Breast epithelium (tissue), 4 donors: ENCODE measurements around the gene TENM4. TPM values are rescaled to one million over a fixed set of nuclear protein-coding genes. Genes with fewer than 3 reads are reported as not detected.
A peak's percentile ranks its signal among the peaks of the same experiment; 100 is the strongest.

Experiments used
- DNase-seq, 2 donors: peaks; one replicate each; pipeline ENCODE4 v3.0.0-alpha.2; 2019; ENCODE audit warnings: low spot score in 2 of 2
- H3K27ac ChIP-seq, 2 donors: fragments of 200-600 bp; sonication (generic) in 1 of 2; one replicate each; pipeline ENCODE4 v1.5.1; 2016 to 2019; ENCODE audit warnings: mild to moderate bottlenecking in 1 of 2
- H3K27me3 ChIP-seq, 2 donors: fragments of 200-600 bp; sonication (generic) in 1 of 2; one replicate each; pipeline versions ENCODE4 v1.5.1 to v1.6.0; 2017 to 2019; ENCODE audit warnings: control low read depth in 1 of 2, mild to moderate bottlenecking in 1 of 2
- H3K36me3 ChIP-seq: fragments of 200-600 bp; one replicate; pipeline ENCODE4 v1.5.1; 2019
- H3K4me1 ChIP-seq, 2 donors: fragments of 200-600 bp; sonication (generic); one replicate each; pipeline ENCODE4 v1.5.1; 2016 to 2019; ENCODE audit warnings: control low read depth in 1 of 2
- H3K4me3 ChIP-seq, 3 donors: fragments of 200-600 bp; sonication (generic); 1 replicate in 2 of 3; 2 replicates in 1 of 3; pipeline ENCODE4 v1.5.1; 2016 to 2019; ENCODE audit warnings: mild to moderate bottlenecking in 3 of 3, moderate library complexity in 2 of 3
- H3K9me3 ChIP-seq, 2 donors: fragments of 200-600 bp; sonication (generic) in 1 of 2; one replicate each; pipeline ENCODE4 v1.5.1; 2016 to 2019; ENCODE audit warnings: control low read depth in 1 of 2
- POLR2A ChIP-seq: fragments of 450-650 bp; IDR thresholded peaks from one replicate; pipeline ENCODE4 v1.6.1; 2016; ENCODE audit warnings: antibody characterized with exemption, mild to moderate bottlenecking, moderate library complexity
- POLR2AphosphoS5 ChIP-seq, 3 donors: sonication (generic); formaldehyde crosslinking; IDR thresholded peaks; one replicate each; pipeline ENCODE4 v1.6.1; 2017; ENCODE audit warnings: antibody characterized with exemption in 3 of 3
- intact Hi-C: fragments of 100-400 bp; cut with DNase I; formaldehyde crosslinking; loops from one replicate; pipeline ENCODE4 v1.15.1; 2023; ENCODE audit warnings: low total_unique reads
- total RNA-seq, 3 donors: library from RNA; depleted of rRNA; stranded (reverse); fragments of >200 nt; gene quantifications; one replicate each; pipeline ENCODE4 v1.1.0, GENCODE V29; 2016
- TF ChIP-seq, protein P1 (sequence below), 3 donors: fragments of 450-650 bp; IDR thresholded peaks; one replicate each; pipeline ENCODE4 v1.5.1; 2016 to 2017; ENCODE audit warnings: antibody characterized with exemption in 3 of 3, mild to moderate bottlenecking in 3 of 3, moderate library complexity in 3 of 3

Gene TENM4
- total RNA-seq, 3 donors from 2014 or later, result 0.29 to 7.9 (median 4.8) TPM

DNA sequence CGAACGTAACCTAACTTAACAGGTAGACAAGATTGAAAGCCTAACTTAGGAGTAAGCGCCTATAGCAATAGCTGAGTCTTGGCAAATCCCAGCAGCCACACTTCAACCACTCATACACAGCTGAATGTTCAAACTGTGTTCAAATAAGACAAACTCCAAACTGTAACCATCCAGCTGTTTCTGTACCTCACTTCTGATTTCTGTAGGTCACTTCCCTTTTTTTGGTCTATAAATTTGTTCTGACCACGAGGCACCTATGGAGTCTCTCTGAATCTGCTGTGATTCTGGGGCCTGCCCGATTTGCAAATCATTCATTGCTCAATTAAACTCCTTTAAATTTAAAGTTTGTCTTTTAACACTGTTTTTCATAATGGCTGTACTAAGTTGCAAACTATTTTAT is 8.2 kb upstream of the TENM4 start:
- H3K36me3 ChIP-seq, result no peaks in the 10 kb centered on the region
- peaks cover 0 to 7% of the 10 kb centered on the region in 2 donors for H3K27me3 ChIP-seq
- H3K4me1 ChIP-seq, result no peaks in the 10 kb centered on the region
- TF ChIP-seq, protein P1, sequence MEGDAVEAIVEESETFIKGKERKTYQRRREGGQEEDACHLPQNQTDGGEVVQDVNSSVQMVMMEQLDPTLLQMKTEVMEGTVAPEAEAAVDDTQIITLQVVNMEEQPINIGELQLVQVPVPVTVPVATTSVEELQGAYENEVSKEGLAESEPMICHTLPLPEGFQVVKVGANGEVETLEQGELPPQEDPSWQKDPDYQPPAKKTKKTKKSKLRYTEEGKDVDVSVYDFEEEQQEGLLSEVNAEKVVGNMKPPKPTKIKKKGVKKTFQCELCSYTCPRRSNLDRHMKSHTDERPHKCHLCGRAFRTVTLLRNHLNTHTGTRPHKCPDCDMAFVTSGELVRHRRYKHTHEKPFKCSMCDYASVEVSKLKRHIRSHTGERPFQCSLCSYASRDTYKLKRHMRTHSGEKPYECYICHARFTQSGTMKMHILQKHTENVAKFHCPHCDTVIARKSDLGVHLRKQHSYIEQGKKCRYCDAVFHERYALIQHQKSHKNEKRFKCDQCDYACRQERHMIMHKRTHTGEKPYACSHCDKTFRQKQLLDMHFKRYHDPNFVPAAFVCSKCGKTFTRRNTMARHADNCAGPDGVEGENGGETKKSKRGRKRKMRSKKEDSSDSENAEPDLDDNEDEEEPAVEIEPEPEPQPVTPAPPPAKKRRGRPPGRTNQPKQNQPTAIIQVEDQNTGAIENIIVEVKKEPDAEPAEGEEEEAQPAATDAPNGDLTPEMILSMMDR (IDR thresholded peaks at IDR 0.05), result no peak
- TF ChIP-seq POLR2AphosphoS5 (IDR thresholded peaks at IDR 0.05) (no peak), POLR2A (no peak)
- intact Hi-C loops, result no loop called here
- no peak overlapping the region for H3K4me3 ChIP-seq
- no peak for DNase-seq
- H3K27ac ChIP-seq, result no peak overlapping the region
- no peaks in the 10 kb centered on the region for H3K9me3 ChIP-seq

DNA sequence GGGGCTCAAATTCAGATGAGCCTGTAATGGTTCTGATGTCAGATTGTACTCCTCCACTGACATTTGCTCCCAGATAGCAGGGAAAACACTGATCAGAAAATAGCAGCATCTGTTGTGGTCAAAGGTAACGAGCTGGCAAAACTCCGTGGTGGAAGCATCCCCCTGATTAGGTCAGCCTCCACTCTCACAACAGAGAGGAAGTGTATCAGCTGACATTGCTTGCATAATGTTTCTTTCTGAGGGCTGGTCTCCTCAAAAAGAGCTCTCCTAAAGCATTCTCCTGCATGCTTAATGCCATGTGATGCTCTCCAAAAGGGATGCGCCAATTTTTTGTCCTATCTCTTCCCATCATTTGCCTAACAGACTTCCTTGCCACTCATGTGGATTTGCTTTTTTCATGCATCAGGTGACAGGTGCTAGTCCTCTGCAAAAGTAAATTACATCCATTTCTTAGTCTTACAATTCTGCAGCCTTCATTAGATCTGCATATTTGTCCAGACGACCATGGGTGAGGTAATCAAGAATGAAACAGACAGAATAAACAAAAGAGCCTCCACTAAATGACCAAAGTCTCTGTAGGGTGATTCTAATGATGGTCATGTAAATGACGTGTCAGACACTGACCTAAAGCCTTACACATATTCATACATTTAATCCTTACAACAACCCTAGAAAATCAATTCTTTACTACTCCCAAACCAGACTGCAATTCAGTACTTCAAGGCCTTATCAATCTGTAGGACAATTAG is 6.4 kb upstream of the TENM4 start:
- H3K27me3 ChIP-seq, result peaks cover 0 to 23% of the 10 kb centered on the region in 2 donors
- no peaks in the 10 kb centered on the region for H3K9me3 ChIP-seq
- intact Hi-C loops, result no loop called here
- H3K4me1 ChIP-seq, result no peaks in the 10 kb centered on the region
- DNase-seq, result no peak
- H3K4me3 ChIP-seq, result no peak overlapping the region
- no peak overlapping the region for H3K27ac ChIP-seq
- no peaks in the 10 kb centered on the region for H3K36me3 ChIP-seq
- TF ChIP-seq POLR2A, result no peak
- TF ChIP-seq, protein P1 (IDR thresholded peaks at IDR 0.05), result no peak
- TF ChIP-seq POLR2AphosphoS5 (IDR thresholded peaks at IDR 0.05), result no peak

GRCh38 chr11:79444923-79445322 is 4.1 kb upstream of the TENM4 start:
- H3K36me3 ChIP-seq, result no peaks in the 10 kb centered on the region
- peaks cover 0 to 9% of the 10 kb centered on the region in 2 donors for H3K4me1 ChIP-seq
- DNase-seq, result no peak
- TF ChIP-seq POLR2A (no peak), POLR2AphosphoS5 (IDR thresholded peaks at IDR 0.05) (no peak)
- TF ChIP-seq, protein P1 (IDR thresholded peaks at IDR 0.05), result no peak
- no peaks in the 10 kb centered on the region for H3K9me3 ChIP-seq
- intact Hi-C loops, result no loop called here
- H3K4me3 ChIP-seq, result no peak overlapping the region
- no peak overlapping the region for H3K27ac ChIP-seq
- peaks cover 0 to 40% of the 10 kb centered on the region in 2 donors for H3K27me3 ChIP-seq

DNA sequence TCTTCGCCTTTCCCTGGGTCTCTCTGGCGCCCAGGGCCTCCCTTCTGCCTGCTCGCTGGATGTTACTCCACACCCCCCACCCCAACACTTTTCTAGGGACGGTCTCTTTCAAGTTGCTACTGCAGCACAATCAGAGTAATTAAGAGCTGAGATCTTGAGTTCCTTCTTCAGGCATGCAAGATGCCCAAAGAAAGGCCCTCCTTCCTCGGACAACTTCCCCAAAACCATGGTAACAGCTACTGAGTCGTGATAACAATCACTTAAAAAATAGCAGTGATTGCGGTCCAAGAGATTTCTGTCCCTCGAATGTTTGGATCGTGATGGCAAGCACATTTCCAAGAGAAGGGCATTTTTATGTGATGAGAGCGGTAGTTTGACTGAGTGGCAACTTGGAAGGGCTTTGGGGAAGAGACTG is 638 bp upstream of the TENM4 start:
- intact Hi-C loops, result no loop called here
- no peaks in the 10 kb centered on the region for H3K9me3 ChIP-seq
- H3K4me3 ChIP-seq, result peak overlapping the region; percentile 50 to 72 (median 54)
- H3K27ac ChIP-seq, result no peak overlapping the region
- peaks cover 8 to 18% of the 10 kb centered on the region in 2 donors for H3K4me1 ChIP-seq
- H3K36me3 ChIP-seq, result no peaks in the 10 kb centered on the region
- peaks cover 0 to 75% of the 10 kb centered on the region in 2 donors for H3K27me3 ChIP-seq
- DNase-seq, result no peak
- TF ChIP-seq POLR2AphosphoS5 (IDR thresholded peaks at IDR 0.05), result no peak
- TF ChIP-seq, protein P1 (IDR thresholded peaks at IDR 0.05), result no peak
- TF ChIP-seq POLR2A, result no peak

- Histone ChIP-seq H3K36me3 (no peaks in the 10 kb centered on the region), H3K9me3 (no peaks in the 10 kb centered on the region), H3K27me3 (peaks cover 0 to 83% of the 10 kb centered on the region in 2 donors), H3K4me3 (peak overlapping the region; percentile 50 to 72 (median 54)), H3K27ac (peak overlapping the region in 1 of 2 donors; percentile 61), H3K4me1 (peaks cover 8 to 18% of the 10 kb centered on the region in 2 donors)
- peak in 1 of 2 donors; percentile 51 for DNase-seq
- TF ChIP-seq POLR2A, result no peak
- TF ChIP-seq POLR2AphosphoS5 (IDR thresholded peaks at IDR 0.05), result no peak
- TF ChIP-seq, protein P1 (IDR thresholded peaks at IDR 0.05), result no peak
- intact Hi-C loops, result no loop called here
Observed at GRCh38 chr11:79439886-79440570, 802 bp downstream of the TENM4 start.
